HAP-1 (cell line): ENCODE data around the gene PTPN4.
A peak's percentile ranks its signal among the peaks of the same experiment; 100 is the strongest.
"Not testable (repeated sequence)": the region's sequence is repeated elsewhere in the genome, so short reads cannot be mapped to it uniquely, and the experiment has no call there.

Experiments used
- DNase-seq, 2 experiments: peaks; one replicate each; pipeline ENCODE4 v3.0.0-alpha.2; 2016 to 2020; ENCODE audit warnings: low spot score in 2 of 2
- H3K27me3 ChIP-seq: fragments of 250-450 bp; sonication (Bioruptor Pico); 2 replicates; pipeline ENCODE4 v1.5.1; 2020; ENCODE audit warnings: low read depth, mild to moderate bottlenecking, moderate library complexity
- H3K36me3 ChIP-seq: fragments of 250-450 bp; sonication (Bioruptor Pico); replicated peaks from 2 replicates; pipeline ENCODE4 v1.5.1; 2020; ENCODE audit warnings: mild to moderate bottlenecking
- H3K4me1 ChIP-seq: fragments of 250-450 bp; sonication (Bioruptor Pico); 2 replicates; pipeline ENCODE4 v1.5.1; 2020; ENCODE audit warnings: mild to moderate bottlenecking
- H3K4me3 ChIP-seq: fragments of 250-450 bp; sonication (Bioruptor Pico); 2 replicates; pipeline ENCODE4 v1.5.1; 2020; ENCODE audit warnings: mild to moderate bottlenecking, moderate library complexity
- H3K9me3 ChIP-seq: fragments of 250-450 bp; sonication (Bioruptor Pico); 2 replicates; pipeline ENCODE4 v1.5.1; 2020; ENCODE audit warnings: mild to moderate bottlenecking, moderate library complexity
- in situ Hi-C: fragments of 300-500 bp; cut with MboI; formaldehyde crosslinking; loops from 3 replicates; pipeline ENCODE4 v1.14.3; 2020; ENCODE audit warnings: low sequenced_read_pairs, inconsistent platforms, mixed read lengths

The PTPN4 gene

GRCh38 chr2:120007851-120008250, 248.1 kb downstream of the PTPN4 start:
- no peak for DNase-seq
- no peak overlapping the region for H3K4me3 ChIP-seq
- in situ Hi-C loops: no loop called here
- H3K27me3 ChIP-seq: no peaks in the 10 kb centered on the region
- no peaks in the 10 kb centered on the region for H3K36me3 ChIP-seq
- no peaks in the 10 kb centered on the region for H3K4me1 ChIP-seq
- H3K9me3 ChIP-seq: no peaks in the 10 kb centered on the region

GRCh38 chr2:120012363-120012762, 252.6 kb downstream of the PTPN4 start:
- no peaks in the 10 kb centered on the region for H3K27me3 ChIP-seq
- in situ Hi-C loops: no loop called here
- no peak for DNase-seq
- no peaks in the 10 kb centered on the region for H3K9me3 ChIP-seq
- peak overlapping the region; percentile 79 for H3K4me3 ChIP-seq
- peaks cover 14% of the 10 kb centered on the region for H3K4me1 ChIP-seq
- no peaks in the 10 kb centered on the region for H3K36me3 ChIP-seq

- Histone ChIP-seq H3K27me3 (no peaks in the 10 kb centered on the region), H3K36me3 (no peaks in the 10 kb centered on the region), H3K9me3 (no peaks in the 10 kb centered on the region), H3K4me1 (peaks cover 14% of the 10 kb centered on the region), H3K4me3 (peak within 1 kb of the TSS; percentile 79)
- peak; percentile 81 to 96 for DNase-seq
- in situ Hi-C loops: no loop called here
These were observed 253.3 kb downstream of the PTPN4 start, which contains the start of gene EPB41L5 for GRCh38 chr2:120012771-120013596. TSS of gene EPB41L5 (plus strand) at chr2:120013077. CDS start at chr2:120019085, 6,008 bp downstream.

DNA sequence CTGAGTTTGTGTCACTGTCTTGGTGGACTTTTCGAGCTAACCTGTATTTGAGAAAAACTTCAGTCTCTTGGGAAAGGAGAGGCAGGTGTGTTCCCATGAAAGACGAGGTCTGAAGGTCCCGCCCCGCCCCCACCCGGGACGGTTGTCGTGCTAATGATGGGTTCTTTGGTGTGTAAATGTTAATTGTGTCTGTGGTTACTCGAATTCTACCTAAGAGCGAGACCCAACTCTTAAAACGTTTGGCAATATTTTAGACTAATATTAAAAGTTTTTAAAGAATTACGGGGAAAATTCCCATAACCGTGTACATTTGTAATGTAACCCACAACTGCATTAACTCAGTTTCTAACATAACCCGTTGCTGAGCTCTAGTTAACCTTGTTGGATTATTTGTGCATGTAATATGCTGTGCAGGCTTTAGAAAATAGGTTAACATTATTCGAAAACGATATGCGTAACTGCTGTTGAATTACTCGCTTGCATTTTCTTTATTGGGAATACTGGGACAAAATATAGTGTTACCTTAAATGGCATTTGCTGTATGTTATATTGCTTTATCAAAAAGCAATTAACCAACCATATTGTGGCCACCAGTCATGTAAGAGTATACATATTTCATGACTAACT, 254.0 kb downstream of the PTPN4 start:
- H3K36me3 ChIP-seq: no peaks in the 10 kb centered on the region
- peak overlapping the region; percentile 79 for H3K4me3 ChIP-seq
- in situ Hi-C loops: no loop called here
- H3K4me1 ChIP-seq: peaks cover 14% of the 10 kb centered on the region
- no peaks in the 10 kb centered on the region for H3K27me3 ChIP-seq
- DNase-seq: peak; percentile 30 to 69
- no peaks in the 10 kb centered on the region for H3K9me3 ChIP-seq

GRCh38 chr2:120014226-120014980, 254.7 kb downstream of the PTPN4 start:
- no peaks in the 10 kb centered on the region for H3K27me3 ChIP-seq

DNA sequence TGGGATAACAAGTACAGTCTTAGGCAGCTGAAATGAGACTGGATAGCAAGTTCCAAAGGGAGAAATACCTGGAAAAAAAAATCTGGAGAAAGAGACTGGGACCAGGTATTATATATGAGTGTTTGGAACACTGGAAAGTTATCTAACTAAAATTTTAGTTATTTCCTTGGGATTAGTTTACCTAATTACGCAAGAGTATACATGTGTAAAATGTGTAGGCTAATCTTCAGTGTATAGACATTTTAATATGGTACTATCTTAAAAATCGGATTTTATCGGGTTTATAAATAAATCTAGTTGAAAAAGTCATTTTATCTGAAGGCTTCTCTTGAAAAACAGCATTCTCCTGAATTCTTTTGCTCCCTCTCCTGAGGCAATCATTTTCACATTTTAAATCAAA, 257.1 kb downstream of the PTPN4 start:
- no peak for DNase-seq
- in situ Hi-C loops: no loop called here
- H3K4me3 ChIP-seq: no peak overlapping the region
- H3K4me1 ChIP-seq: peaks cover 14% of the 10 kb centered on the region
- H3K36me3 ChIP-seq: peaks cover 5% of the 10 kb centered on the region
- no peaks in the 10 kb centered on the region for H3K9me3 ChIP-seq
- H3K27me3 ChIP-seq: no peaks in the 10 kb centered on the region

More at GRCh38 chr2:120014226-120014980, 254.7 kb downstream of the PTPN4 start:
- DNase-seq: no peak
- Histone ChIP-seq H3K9me3 (no peaks in the 10 kb centered on the region), H3K4me3 (peak overlapping the region; percentile 79), H3K4me1 (peaks cover 14% of the 10 kb centered on the region), H3K36me3 (peaks cover 3% of the 10 kb centered on the region)
- in situ Hi-C loops: no loop called here

DNA sequence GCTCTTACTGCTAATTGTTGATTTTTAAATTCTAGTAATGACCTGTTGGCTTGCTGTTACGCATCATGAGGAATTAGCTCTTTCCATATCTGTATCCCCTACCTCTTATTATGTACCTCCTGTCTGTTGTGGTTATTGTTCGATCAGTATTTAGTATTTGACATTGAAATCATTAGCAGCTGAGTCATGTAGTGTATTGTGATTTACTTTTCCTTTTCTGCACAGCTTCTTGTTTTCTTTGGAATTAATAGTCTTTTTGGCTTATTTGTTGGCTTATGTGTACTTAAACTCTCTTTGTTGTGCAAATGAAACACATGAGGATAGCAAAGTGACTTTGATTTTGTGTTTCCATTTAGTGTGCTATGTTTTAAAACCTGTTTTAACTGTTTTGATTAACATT, 257.5 kb downstream of the PTPN4 start:
- H3K27me3 ChIP-seq: no peaks in the 10 kb centered on the region
- H3K4me3 ChIP-seq: no peak overlapping the region
- in situ Hi-C loops: no loop called here
- DNase-seq: peak in 1 of 2 experiments; percentile 78
- H3K36me3 ChIP-seq: peaks cover 5% of the 10 kb centered on the region
- H3K9me3 ChIP-seq: no peaks in the 10 kb centered on the region
- peaks cover 14% of the 10 kb centered on the region for H3K4me1 ChIP-seq

- Histone ChIP-seq H3K36me3 (peaks cover 5% of the 10 kb centered on the region), H3K27me3 (no peaks in the 10 kb centered on the region), H3K9me3 (no peaks in the 10 kb centered on the region), H3K4me3 (no peak overlapping the region), H3K4me1 (peaks cover 14% of the 10 kb centered on the region)
- in situ Hi-C loops: no loop called here
- DNase-seq: no peak
These were observed 258.8 kb downstream of the PTPN4 start for GRCh38 chr2:120018549-120018948.

DNA sequence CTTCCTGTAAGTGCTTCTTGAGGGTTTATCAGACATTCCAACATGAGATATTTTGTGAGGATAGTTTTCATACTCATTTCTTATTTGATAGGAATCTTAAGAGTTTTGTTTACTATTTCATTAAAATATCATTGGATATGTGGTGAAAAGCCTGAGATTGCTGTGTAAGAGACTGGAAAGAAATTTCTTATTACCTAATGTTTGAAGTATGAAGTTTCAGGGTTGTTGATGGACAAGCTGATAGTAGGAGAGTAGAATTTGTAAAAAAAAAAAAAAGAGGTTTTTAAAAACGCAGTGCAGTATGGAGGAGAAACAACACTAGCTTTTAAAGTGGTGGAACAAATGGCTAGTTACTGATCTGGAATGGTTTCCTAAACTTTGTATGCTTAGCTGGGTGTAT, 260.8 kb downstream of the PTPN4 start:
- Histone ChIP-seq H3K4me1 (peaks cover 9% of the 10 kb centered on the region), H3K36me3 (peaks cover 5% of the 10 kb centered on the region), H3K27me3 (no peaks in the 10 kb centered on the region), H3K9me3 (no peaks in the 10 kb centered on the region), H3K4me3 (no peak overlapping the region)
- no peak for DNase-seq
- in situ Hi-C loops: no loop called here

GRCh38 chr2:120022505-120022904, 262.8 kb downstream of the PTPN4 start:
- H3K4me3 ChIP-seq, H3K9me3 ChIP-seq, H3K4me1 ChIP-seq, H3K27me3 ChIP-seq, H3K36me3 ChIP-seq, DNase-seq, in situ Hi-C loops: not testable (repeated sequence)

DNA sequence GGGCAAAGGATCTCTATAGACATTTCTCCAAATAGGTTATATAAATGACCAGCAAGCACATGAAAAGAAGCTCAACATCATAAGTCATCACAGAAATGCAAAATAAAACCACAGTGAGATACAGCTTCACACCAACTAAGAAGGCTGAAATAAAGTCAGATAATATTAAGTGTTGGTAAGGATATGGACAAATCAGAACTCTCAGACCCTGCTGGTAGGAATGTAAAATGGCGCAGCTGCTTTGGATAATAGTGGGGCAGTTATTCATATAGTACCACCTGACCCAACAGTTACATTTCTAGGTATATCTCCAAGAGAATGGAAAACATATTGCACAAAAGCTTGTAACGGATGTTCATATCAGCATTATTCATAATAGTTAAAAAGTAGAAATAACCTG, 267.2 kb downstream of the PTPN4 start:
- DNase-seq: no peak
- in situ Hi-C loops: no loop called here
- Histone ChIP-seq H3K4me1 (peaks cover 8% of the 10 kb centered on the region), H3K9me3 (no peaks in the 10 kb centered on the region), H3K4me3 (no peak overlapping the region), H3K27me3 (no peaks in the 10 kb centered on the region), H3K36me3 (no peaks in the 10 kb centered on the region)

DNA sequence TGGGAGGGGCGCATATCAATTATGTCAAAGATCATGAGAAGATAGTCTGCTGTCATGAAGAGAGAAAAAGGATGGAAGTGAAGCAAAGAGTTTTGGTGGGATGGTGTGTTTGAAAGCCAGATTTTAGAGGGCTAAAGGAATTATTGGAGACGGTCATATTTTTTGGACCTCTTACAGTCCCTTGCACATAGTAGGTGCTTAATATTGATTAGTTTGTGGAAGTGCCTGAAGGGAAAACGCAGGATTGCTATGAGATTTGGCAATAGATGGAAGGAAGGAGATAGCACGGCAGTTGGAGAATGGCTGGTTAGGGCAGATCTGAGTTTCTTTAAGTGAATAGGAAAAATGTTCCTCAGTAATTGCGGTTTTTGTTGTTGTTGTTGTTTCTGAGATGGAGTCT, 269.1 kb downstream of the PTPN4 start:
- Histone ChIP-seq H3K4me1 (peaks cover 8% of the 10 kb centered on the region), H3K36me3 (no peaks in the 10 kb centered on the region), H3K27me3 (no peaks in the 10 kb centered on the region), H3K9me3 (no peaks in the 10 kb centered on the region), H3K4me3 (no peak overlapping the region)
- DNase-seq: no peak
- in situ Hi-C loops: no loop called here

DNA sequence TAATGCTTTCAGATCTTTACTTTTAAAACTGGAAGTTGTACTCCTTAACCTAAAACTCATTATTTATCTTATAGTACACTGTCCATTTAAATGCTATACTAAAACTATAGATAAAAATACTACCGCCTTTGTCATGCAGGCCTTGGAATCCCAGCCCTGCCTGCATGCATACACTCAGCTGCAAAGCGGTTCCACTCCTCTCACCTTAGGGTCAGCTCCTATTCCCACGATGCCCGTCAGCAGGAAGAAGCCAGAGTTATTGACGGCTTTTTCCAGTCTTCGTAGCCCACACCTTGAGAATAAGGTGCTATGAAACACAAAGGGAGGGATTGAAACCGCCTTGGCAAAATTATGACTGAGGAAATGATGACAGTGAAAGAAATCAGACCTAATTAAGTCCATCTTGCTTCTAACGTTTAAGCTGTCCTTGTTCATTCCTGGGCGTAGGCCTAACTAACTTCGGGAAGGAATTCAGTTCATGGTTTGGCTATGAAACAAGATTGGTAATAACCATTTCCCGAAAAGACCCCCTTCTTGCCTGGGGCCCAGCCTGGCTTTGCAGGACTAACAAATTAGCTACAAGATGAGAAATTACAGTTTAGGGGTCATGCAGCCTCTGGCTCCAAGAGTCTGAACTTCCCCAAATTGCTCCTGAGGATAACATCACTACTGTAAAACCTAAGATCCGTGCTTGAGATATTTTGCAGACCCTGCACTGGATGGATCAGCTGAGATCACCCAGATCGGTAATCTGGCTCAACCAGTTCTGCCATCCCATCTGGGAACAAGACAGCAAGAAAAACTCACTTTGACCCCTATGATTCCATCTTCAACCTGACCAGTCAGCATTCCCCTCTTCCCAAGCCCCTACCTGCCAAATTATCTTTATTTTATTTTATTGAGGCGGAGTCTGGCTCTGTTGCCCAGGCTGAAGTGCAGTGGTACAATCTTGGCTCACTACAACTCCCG, 270.2 kb downstream of the PTPN4 start:
- Histone ChIP-seq H3K4me3 (no peak overlapping the region), H3K9me3 (no peaks in the 10 kb centered on the region), H3K4me1 (peaks cover 15% of the 10 kb centered on the region), H3K27me3 (no peaks in the 10 kb centered on the region), H3K36me3 (no peaks in the 10 kb centered on the region)
- DNase-seq: peak in 1 of 2 experiments; percentile 35
- in situ Hi-C loops: no loop called here
